Suprapubic skin (tissue), 4 donors: ENCODE measurements around the gene DCST2.
A peak's percentile ranks its signal among the peaks of the same experiment; 100 is the strongest.

Source experiments
- POLR2A ChIP-seq, 2 donors: fragments of 450-650 bp; IDR thresholded peaks; one replicate each; pipeline ENCODE4 v1.6.1; 2017; ENCODE audit warnings: antibody characterized with exemption in 2 of 2, mild to moderate bottlenecking in 2 of 2, moderate library complexity in 2 of 2
- POLR2AphosphoS5 ChIP-seq, 3 donors: sonication (generic); formaldehyde crosslinking; IDR thresholded peaks; one replicate each; pipeline ENCODE4 v1.6.1; 2017; ENCODE audit warnings: antibody characterized with exemption in 3 of 3
- TF ChIP-seq, protein P1 (sequence below), 2 donors: fragments of 200-600 bp in 1 of 2; fragments of 450-650 bp in 1 of 2; sonication (generic) in 1 of 2; IDR thresholded peaks; one replicate each; pipeline ENCODE4 v1.5.1; 2016 to 2019; ENCODE audit warnings: antibody characterized with exemption in 2 of 2, mild to moderate bottlenecking in 1 of 2, moderate library complexity in 1 of 2

DNA sequence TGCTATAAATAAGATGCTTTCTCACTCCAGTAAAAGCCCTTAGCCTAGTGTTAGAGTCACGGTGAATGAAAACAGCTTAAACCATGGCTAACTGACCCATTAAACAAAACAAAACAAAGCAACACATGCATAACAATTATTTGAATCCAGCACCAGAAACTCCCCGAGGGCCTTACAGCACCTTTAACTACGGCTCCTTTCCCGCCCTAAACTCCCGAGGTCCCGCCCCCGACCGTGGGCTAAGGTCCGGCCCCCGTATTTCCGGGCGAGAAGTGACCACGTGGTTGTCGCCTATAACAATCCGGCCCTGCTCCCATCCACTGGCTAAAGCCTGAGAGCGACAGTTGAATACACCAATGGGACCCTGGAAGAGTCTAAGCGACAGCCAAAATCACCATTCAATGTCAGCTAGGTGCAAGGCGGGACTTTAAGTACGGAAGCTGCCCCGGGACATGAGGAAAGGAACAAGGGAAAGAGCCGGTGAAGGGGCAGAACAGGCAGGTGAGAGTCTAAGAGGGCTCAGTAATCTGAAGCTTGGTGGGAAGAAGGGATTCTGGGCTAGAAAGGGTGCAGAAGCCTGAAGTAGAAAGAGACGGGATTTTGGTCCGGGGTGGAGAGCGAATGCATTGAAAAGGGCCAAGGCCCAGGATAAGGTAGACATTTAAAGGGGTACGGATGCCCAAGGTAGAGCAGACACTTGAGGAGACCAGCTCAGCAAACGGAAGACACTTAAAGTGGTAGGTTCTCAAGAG is 50.5 kb downstream of the DCST2 start, which contains the start of gene FLAD1:
- TF ChIP-seq, protein P1, sequence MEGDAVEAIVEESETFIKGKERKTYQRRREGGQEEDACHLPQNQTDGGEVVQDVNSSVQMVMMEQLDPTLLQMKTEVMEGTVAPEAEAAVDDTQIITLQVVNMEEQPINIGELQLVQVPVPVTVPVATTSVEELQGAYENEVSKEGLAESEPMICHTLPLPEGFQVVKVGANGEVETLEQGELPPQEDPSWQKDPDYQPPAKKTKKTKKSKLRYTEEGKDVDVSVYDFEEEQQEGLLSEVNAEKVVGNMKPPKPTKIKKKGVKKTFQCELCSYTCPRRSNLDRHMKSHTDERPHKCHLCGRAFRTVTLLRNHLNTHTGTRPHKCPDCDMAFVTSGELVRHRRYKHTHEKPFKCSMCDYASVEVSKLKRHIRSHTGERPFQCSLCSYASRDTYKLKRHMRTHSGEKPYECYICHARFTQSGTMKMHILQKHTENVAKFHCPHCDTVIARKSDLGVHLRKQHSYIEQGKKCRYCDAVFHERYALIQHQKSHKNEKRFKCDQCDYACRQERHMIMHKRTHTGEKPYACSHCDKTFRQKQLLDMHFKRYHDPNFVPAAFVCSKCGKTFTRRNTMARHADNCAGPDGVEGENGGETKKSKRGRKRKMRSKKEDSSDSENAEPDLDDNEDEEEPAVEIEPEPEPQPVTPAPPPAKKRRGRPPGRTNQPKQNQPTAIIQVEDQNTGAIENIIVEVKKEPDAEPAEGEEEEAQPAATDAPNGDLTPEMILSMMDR (IDR thresholded peaks at IDR 0.05), result no peak
- TF ChIP-seq POLR2A (IDR thresholded peaks at IDR 0.05), result no peak
- peak in 2 of 3 donors; percentile 68 to 71 for TF ChIP-seq POLR2AphosphoS5 (IDR thresholded peaks at IDR 0.05)
